ENCODE data around the gene UQCRC2.
A peak's percentile ranks its signal among the peaks of the same experiment; 100 is the strongest.

The UQCRC2 gene

GRCh38 chr16:21946889-21947635 is 6.1 kb upstream of the UQCRC2 start:
- DNase-seq (ENCODE audit: low read depth in 2 of 2), result no peak
- H3K4me3 ChIP-seq (replicated peaks in 1 of 2; ENCODE audit: low read depth in 2 of 2, low read length in 2 of 2), result no peak overlapping the region
- TF ChIP-seq, protein P1, sequence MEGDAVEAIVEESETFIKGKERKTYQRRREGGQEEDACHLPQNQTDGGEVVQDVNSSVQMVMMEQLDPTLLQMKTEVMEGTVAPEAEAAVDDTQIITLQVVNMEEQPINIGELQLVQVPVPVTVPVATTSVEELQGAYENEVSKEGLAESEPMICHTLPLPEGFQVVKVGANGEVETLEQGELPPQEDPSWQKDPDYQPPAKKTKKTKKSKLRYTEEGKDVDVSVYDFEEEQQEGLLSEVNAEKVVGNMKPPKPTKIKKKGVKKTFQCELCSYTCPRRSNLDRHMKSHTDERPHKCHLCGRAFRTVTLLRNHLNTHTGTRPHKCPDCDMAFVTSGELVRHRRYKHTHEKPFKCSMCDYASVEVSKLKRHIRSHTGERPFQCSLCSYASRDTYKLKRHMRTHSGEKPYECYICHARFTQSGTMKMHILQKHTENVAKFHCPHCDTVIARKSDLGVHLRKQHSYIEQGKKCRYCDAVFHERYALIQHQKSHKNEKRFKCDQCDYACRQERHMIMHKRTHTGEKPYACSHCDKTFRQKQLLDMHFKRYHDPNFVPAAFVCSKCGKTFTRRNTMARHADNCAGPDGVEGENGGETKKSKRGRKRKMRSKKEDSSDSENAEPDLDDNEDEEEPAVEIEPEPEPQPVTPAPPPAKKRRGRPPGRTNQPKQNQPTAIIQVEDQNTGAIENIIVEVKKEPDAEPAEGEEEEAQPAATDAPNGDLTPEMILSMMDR (IDR thresholded peaks at IDR 0.05; ENCODE audit: low read depth, low read length), result no peak

DNA sequence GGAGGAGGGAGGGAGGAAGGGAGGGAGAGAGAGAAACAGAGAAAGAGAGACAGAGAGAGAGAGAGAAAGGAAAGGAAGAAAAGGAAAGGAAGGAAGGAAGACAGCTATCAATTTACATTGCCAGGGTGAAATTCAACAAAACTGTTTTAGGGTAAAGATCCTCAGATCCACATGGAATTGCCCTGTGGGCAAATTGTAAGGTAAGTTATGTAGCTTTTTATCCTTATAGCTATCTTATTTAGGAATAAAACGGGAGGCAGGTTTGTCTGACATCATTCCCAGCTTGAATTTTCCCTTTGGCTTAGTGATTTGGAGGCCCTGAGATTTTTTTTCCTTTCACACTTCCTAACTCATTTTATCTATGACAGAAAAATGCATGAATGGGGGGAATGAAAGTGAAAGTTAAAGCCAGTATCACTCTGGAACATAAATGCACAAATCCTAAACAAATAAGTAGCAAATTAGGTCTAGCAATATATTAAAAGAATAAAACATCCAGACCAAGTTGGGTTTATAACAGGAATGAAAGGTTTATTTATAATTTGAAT is 3.4 kb upstream of the UQCRC2 start:
- H3K4me3 ChIP-seq (replicated peaks in 1 of 2; ENCODE audit: low read depth in 2 of 2, low read length in 2 of 2), result no peak overlapping the region
- TF ChIP-seq, protein P1 (IDR thresholded peaks at IDR 0.05; ENCODE audit: low read depth, low read length), result no peak

DNA sequence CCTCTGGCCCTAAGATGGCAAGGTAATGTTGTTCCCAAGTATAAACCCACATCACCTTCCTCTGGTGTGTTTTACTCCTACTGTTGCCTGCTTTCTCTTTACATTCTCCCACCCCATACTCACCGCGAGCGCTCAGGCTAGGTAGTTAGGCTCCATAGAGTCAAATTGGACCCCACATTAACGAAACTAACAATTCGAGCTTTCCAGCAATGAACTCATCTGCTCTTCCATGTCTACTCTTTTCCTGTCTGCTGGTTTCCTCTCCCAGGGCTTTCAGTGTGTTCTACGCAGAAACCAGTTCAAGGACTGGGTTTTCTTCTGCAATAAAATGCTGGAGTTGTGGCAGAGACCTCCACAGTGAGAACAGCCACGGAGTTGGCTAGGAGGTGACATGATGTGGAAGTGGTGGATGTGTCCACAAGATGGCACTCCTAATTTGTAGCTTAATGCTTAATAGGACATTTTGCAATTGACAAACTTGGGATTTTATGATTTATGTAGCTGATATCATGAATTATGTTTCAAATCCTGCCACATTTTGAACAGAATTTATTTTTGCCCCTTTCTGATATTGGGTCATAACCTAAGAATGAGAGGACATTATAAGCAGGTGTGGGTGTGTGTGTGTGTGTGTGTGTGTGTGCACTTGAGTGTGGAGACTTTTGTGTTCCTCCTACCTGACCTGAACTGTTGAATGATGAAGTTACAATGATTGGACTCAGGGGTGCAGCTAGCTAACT is 2.2 kb upstream of the UQCRC2 start:
- H3K4me3 ChIP-seq (replicated peaks in 1 of 2; ENCODE audit: low read depth in 2 of 2, low read length in 2 of 2), result no peak overlapping the region

More for the DNA sequence above, 3.4 kb upstream of the UQCRC2 start:
- no peak for DNase-seq (ENCODE audit: low read depth in 2 of 2)

GRCh38 chr16:21952040-21952792 is 945 bp upstream of the UQCRC2 start:
- peak; percentile 70 to 75 for DNase-seq (ENCODE audit: low read depth in 2 of 2)
- peak overlapping the region; percentile 80 to 82 for H3K4me3 ChIP-seq (replicated peaks in 1 of 2; ENCODE audit: low read depth in 2 of 2, low read length in 2 of 2)
- TF ChIP-seq, protein P1 (IDR thresholded peaks at IDR 0.05; ENCODE audit: low read depth, low read length), result no peak

More for the DNA sequence above, 2.2 kb upstream of the UQCRC2 start:
- TF ChIP-seq, protein P1 (IDR thresholded peaks at IDR 0.05; ENCODE audit: low read depth, low read length), result peak; percentile 52
- DNase-seq (ENCODE audit: low read depth in 2 of 2), result peak; percentile 54 to 62

DNA sequence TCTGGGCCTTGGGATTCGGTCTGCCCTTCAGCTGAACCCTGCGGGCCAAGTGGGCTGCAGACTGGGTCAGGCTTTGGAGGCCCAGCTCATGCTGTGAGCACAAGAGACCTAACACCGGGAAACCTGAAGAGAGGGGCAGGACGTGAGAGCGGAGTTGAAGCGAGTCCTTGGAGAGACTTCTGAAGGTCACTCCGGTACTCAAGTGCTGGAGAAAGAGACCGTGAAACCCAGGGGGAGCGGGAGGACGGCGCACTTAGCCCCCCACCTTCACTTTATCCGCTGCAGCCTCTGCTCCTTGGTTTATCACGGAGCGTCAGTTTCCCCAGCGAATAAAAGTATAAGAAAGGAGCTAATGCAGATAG is 361 bp downstream of the UQCRC2 start:
- no peak for DNase-seq (ENCODE audit: low read depth in 2 of 2)
- H3K4me3 ChIP-seq (replicated peaks in 1 of 2; ENCODE audit: low read depth in 2 of 2, low read length in 2 of 2), result peak overlapping the region; percentile 80 to 82
- TF ChIP-seq, protein P1 (IDR thresholded peaks at IDR 0.05; ENCODE audit: low read depth, low read length), result no peak

DNA sequence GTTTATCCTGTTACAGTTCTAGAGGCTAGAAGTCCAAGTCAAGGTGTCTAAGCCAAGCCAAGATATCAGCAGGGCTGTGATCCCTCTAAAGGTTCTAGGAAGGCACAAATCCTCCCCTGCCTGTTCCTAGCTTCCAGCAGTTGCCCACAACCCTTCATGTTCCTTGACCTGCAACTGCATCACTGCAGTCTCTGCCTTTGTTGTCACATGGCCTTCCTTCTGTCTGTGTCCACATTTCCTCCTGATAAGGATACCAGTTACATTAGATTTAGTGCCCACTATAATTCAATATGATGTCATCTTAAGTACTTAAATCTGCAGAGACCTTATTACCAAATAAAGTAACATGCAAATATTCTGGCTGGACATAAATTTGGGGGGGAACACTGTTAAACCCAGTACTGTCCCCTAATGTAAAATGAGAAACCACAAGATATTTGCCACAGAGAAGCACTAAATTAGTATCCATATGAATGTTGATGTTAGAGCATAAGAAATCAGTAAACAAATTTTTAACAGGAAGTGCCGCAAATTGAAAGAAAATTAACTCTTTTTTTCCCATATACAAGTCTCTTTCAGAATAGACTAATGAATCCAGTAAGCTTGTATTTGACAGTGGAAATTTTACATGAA is 4.7 kb downstream of the UQCRC2 start:
- no peak for DNase-seq (ENCODE audit: low read depth in 2 of 2)
- no peak overlapping the region for H3K4me3 ChIP-seq (replicated peaks in 1 of 2; ENCODE audit: low read depth in 2 of 2, low read length in 2 of 2)
- TF ChIP-seq, protein P1 (IDR thresholded peaks at IDR 0.05; ENCODE audit: low read depth, low read length), result no peak
